Fibroblast of the aortic adventitia (primary cell): Measurements from ENCODE around the gene PROM1. TPM values are rescaled to one million over a fixed set of nuclear protein-coding genes. Genes with fewer than 3 reads are reported as not detected.

Experiments used
- DNase-seq: peaks from one replicate; pipeline ENCODE4 v3.0.0-alpha.2; 2010; ENCODE audit warnings: low read depth
- H3K4me3 ChIP-seq: 2 replicates; pipeline ENCODE4 v1.5.1; 2011; ENCODE audit warnings: low read depth, mild to moderate bottlenecking, control low read depth, low read length, moderate library complexity
- total RNA-seq: library from RNA; depleted of rRNA; stranded (reverse); fragments of >200 nt; gene quantifications from 2 replicates; pipeline ENCODE4 v1.2.3, GENCODE V29; 2012; ENCODE audit warnings: low replicate concordance
- TF ChIP-seq, protein P1 (sequence below): IDR thresholded peaks from 2 replicates; pipeline ENCODE4 v1.5.1; 2011; ENCODE audit warnings: mild to moderate bottlenecking, low read length, control low read depth, inconsistent platforms; ENCODE audit not compliant: insufficient read depth

Gene PROM1
- total RNA-seq, 1 donor = under 0.01 TPM

DNA sequence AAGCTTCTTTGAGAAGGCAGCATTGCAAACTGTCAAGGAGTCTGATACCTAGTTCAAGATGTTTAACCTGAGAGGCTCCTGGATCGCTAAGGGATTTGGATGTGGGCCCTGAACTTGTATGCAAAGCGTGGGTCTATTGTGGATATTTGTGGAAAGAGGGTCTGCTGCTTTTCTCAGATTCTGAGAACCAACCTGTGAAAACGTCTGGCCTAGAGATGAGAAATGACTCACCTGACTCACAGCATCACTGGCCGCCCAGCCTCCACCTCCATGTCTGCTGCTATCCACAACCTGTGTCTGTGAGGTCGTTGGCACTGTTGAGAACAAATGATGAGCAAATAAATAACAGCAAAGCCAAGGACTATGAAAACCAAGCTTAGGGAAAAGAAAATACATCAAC lies 33.3 kb upstream of the PROM1 start:
- no peak for DNase-seq
- TF ChIP-seq, protein P1, sequence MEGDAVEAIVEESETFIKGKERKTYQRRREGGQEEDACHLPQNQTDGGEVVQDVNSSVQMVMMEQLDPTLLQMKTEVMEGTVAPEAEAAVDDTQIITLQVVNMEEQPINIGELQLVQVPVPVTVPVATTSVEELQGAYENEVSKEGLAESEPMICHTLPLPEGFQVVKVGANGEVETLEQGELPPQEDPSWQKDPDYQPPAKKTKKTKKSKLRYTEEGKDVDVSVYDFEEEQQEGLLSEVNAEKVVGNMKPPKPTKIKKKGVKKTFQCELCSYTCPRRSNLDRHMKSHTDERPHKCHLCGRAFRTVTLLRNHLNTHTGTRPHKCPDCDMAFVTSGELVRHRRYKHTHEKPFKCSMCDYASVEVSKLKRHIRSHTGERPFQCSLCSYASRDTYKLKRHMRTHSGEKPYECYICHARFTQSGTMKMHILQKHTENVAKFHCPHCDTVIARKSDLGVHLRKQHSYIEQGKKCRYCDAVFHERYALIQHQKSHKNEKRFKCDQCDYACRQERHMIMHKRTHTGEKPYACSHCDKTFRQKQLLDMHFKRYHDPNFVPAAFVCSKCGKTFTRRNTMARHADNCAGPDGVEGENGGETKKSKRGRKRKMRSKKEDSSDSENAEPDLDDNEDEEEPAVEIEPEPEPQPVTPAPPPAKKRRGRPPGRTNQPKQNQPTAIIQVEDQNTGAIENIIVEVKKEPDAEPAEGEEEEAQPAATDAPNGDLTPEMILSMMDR = no peak
- H3K4me3 ChIP-seq = no peak overlapping the region

- no peak for DNase-seq
- TF ChIP-seq, protein P1 = no peak
- no peak overlapping the region for H3K4me3 ChIP-seq
These were observed 32.7 kb upstream of the PROM1 start for GRCh38 chr4:16116493-16116990.

GRCh38 chr4:16116019-16116418 lies 32.2 kb upstream of the PROM1 start:
- no peak overlapping the region for H3K4me3 ChIP-seq
- TF ChIP-seq, protein P1 = no peak
- DNase-seq = no peak

DNA sequence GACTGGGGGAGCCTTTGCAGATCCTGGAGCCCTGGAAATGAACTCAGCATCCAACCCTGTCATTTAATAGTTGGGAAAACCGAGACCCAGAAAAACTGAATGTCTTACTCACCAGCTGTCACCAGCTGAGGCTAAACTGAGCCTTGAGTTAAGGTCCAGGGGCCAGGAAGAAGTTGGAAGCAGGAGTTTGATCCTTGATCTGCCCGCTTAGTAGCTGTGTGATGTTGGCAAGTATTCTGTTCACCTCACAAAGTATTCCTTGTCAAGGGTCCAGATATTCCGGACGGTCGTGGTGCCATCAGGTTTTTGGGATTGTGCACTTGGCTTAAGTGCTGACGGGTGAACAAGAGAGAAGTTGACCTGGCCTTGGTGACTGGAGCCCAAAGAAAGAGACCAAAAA lies 30.7 kb upstream of the PROM1 start:
- H3K4me3 ChIP-seq = no peak overlapping the region
- DNase-seq = no peak
- TF ChIP-seq, protein P1 = no peak

GRCh38 chr4:16113741-16114140 lies 29.9 kb upstream of the PROM1 start:
- TF ChIP-seq, protein P1 = no peak
- H3K4me3 ChIP-seq = no peak overlapping the region
- DNase-seq = no peak

DNA sequence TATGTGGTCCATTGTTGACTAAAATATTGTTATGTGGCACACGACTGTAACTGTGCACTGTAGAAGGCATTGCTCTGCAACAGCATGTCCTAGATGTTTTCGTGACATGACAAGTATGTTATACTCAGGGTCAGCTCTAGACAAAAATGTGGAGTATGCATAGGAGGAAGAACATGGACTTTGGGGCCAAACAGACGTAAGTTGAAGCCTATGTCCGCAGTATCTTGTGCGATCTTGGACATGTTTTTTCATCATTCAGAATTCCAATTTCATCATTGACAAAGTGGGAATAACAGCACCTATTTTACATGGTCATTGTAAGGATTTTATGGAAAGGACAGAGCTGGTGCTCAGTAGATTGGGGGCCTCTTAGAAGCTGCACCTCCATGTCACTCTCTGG lies 27.7 kb upstream of the PROM1 start:
- TF ChIP-seq, protein P1 = no peak
- no peak for DNase-seq
- H3K4me3 ChIP-seq = no peak overlapping the region

- TF ChIP-seq, protein P1 = no peak
- no peak overlapping the region for H3K4me3 ChIP-seq
- no peak for DNase-seq
These were observed 27.0 kb upstream of the PROM1 start for GRCh38 chr4:16110661-16111290.
